NCI-H146 treated with DMSO at 0.1 percent for 48 hours (cell line): ENCODE data around the gene TNIP2.
"Not testable (repeated sequence)": the region's sequence is repeated elsewhere in the genome, so short reads cannot be mapped to it uniquely, and the experiment has no call there.

Experiments used
- DNase-seq: peaks from one replicate; lab custom pipeline; 2025; ENCODE audit not compliant: unreplicated experiment; lab: John Stamatoyannopoulos, UW

The TNIP2 gene

GRCh38 chr4:2771264-2771663, 15.1 kb upstream of the TNIP2 start:
- no peak for DNase-seq

- DNase-seq = no peak
These were observed 12.8 kb upstream of the TNIP2 start for GRCh38 chr4:2768921-2769336.

- DNase-seq = no peak
These were observed 12.0 kb upstream of the TNIP2 start for GRCh38 chr4:2768124-2768523.

- DNase-seq = no peak
These were observed 11.6 kb upstream of the TNIP2 start for GRCh38 chr4:2767705-2768074.

GRCh38 chr4:2767046-2767704, 11.0 kb upstream of the TNIP2 start:
- no peak for DNase-seq

- no peak for DNase-seq
These were observed 9.8 kb upstream of the TNIP2 start for GRCh38 chr4:2765832-2766526.

GRCh38 chr4:2763511-2763967, 7.4 kb upstream of the TNIP2 start:
- no peak for DNase-seq

GRCh38 chr4:2762486-2763370, 6.6 kb upstream of the TNIP2 start:
- not testable (repeated sequence) for DNase-seq

- no peak for DNase-seq
These were observed 5.9 kb upstream of the TNIP2 start for GRCh38 chr4:2762048-2762447.

- DNase-seq = no peak
These were observed 5.1 kb upstream of the TNIP2 start for GRCh38 chr4:2761035-2761923.

- DNase-seq = no peak
These were observed 1.3 kb upstream of the TNIP2 start for GRCh38 chr4:2757426-2757825.

- DNase-seq = no peak
These were observed 685 bp upstream of the TNIP2 start for GRCh38 chr4:2756691-2757350.

- no peak for DNase-seq
These were observed 1.0 kb downstream of the TNIP2 start for GRCh38 chr4:2754848-2755819.

GRCh38 chr4:2753436-2753835, 2.7 kb downstream of the TNIP2 start:
- DNase-seq = no peak

GRCh38 chr4:2750719-2751605, 5.2 kb downstream of the TNIP2 start:
- no peak for DNase-seq

GRCh38 chr4:2746891-2747695, 9.0 kb downstream of the TNIP2 start:
- no peak for DNase-seq
